ENCODE data around the gene INHBC.
"Not testable (repeated sequence)": the region's sequence is repeated elsewhere in the genome, so short reads cannot be mapped to it uniquely, and the experiment has no call there.

Gene INHBC

DNA sequence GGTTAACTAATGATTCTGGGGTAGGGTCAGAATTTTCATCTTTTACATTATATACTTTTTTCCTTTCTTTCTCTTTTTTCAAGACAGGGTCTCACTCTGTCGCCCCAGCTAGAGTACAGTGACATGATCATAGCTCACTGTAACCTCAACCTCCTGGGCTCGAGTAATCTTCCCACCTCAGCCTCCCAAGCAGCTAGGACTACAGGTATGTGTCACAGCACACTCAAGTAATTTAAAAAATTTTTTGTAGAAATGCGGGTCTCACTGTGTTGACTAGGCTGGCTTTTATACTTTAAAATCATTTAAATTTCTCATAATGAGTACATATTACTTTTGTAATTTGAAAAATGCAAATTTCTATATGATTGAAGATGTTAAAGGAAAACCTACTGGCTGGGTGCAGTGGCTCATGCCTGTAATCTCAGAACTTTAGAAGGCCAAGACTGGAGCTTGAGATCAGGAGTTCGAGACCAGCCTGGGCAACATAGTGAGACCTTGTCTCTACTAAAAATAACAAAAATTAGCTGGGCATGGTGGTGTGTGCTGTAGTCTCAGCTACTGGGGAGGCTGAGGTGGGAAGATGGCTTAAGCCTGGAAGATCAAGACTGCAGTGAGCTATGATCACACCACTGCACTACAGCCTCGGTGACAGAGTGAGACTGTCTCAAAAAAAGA is 29.5 kb upstream of the INHBC start:
- TF ChIP-seq, protein P1, sequence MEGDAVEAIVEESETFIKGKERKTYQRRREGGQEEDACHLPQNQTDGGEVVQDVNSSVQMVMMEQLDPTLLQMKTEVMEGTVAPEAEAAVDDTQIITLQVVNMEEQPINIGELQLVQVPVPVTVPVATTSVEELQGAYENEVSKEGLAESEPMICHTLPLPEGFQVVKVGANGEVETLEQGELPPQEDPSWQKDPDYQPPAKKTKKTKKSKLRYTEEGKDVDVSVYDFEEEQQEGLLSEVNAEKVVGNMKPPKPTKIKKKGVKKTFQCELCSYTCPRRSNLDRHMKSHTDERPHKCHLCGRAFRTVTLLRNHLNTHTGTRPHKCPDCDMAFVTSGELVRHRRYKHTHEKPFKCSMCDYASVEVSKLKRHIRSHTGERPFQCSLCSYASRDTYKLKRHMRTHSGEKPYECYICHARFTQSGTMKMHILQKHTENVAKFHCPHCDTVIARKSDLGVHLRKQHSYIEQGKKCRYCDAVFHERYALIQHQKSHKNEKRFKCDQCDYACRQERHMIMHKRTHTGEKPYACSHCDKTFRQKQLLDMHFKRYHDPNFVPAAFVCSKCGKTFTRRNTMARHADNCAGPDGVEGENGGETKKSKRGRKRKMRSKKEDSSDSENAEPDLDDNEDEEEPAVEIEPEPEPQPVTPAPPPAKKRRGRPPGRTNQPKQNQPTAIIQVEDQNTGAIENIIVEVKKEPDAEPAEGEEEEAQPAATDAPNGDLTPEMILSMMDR (IDR thresholded peaks at IDR 0.05) = no peak
- Histone ChIP-seq H3K9me3 (ENCODE audit: control insufficient read depth, low read length) (no peaks in the 10 kb centered on the region), H3K9ac (no peak overlapping the region), H3K4me1 (no peaks in the 10 kb centered on the region), H2AFZ (no peak overlapping the region), H3K4me2 (ENCODE audit: low read length) (no peak overlapping the region), H3K36me3 (ENCODE audit: control insufficient read depth, insufficient read depth, low read length) (no peaks in the 10 kb centered on the region), H3K27me3 (ENCODE audit: control insufficient read depth, insufficient read depth, low read length) (no peaks in the 10 kb centered on the region), H3K4me3 (ENCODE audit: low read depth, low read length) (no peak overlapping the region), H3K79me2 (peaks cover 22% of the 10 kb centered on the region), H3K27ac (no peak overlapping the region)

- Histone ChIP-seq H3K4me2 (ENCODE audit: low read length) (no peak overlapping the region), H3K36me3 (ENCODE audit: control insufficient read depth, insufficient read depth, low read length) (no peaks in the 10 kb centered on the region), H3K27me3 (ENCODE audit: control insufficient read depth, insufficient read depth, low read length) (no peaks in the 10 kb centered on the region), H3K4me1 (no peaks in the 10 kb centered on the region), H3K4me3 (ENCODE audit: low read depth, low read length) (no peak overlapping the region), H2AFZ (no peak overlapping the region), H3K79me2 (peaks cover 14% of the 10 kb centered on the region), H3K27ac (no peak overlapping the region), H3K9me3 (ENCODE audit: control insufficient read depth, low read length) (no peaks in the 10 kb centered on the region), H3K9ac (no peak overlapping the region)
- TF ChIP-seq, protein P1 (IDR thresholded peaks at IDR 0.05) = no peak
These were observed 24.1 kb upstream of the INHBC start for GRCh38 chr12:57410534-57410933.

- H3K4me1 ChIP-seq; H3K27me3 ChIP-seq (ENCODE audit: control insufficient read depth, insufficient read depth, low read length); H3K4me3 ChIP-seq (ENCODE audit: low read depth, low read length); H3K27ac ChIP-seq; H2AFZ ChIP-seq; H3K79me2 ChIP-seq; H3K9ac ChIP-seq; H3K4me2 ChIP-seq (ENCODE audit: low read length); H3K9me3 ChIP-seq (ENCODE audit: control insufficient read depth, low read length); H3K36me3 ChIP-seq (ENCODE audit: control insufficient read depth, insufficient read depth, low read length): not testable (repeated sequence)
These were observed 20.4 kb upstream of the INHBC start for GRCh38 chr12:57414160-57414559.

DNA sequence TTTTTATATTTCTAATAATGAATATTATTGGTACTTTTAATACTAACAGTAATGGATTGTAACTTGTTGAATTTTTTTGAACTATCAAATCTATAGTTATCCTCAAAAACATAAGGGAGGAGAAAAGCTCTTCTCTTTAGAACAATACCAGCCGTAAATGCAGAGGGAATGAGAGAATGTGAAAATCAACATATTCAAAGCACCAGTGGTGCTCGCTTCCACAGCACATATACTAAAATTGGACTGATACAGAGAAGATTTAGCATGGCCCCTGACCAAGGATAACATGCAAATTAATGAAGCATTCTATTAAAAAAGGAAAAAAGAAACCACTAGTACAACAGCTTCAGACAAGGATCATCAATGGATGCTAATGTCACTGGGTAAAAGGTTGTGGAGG is 19.5 kb upstream of the INHBC start:
- Histone ChIP-seq H2AFZ (no peak overlapping the region), H3K79me2 (peaks cover 10% of the 10 kb centered on the region), H3K4me1 (no peaks in the 10 kb centered on the region), H3K27me3 (ENCODE audit: control insufficient read depth, insufficient read depth, low read length) (no peaks in the 10 kb centered on the region), H3K4me3 (ENCODE audit: low read depth, low read length) (no peak overlapping the region), H3K36me3 (ENCODE audit: control insufficient read depth, insufficient read depth, low read length) (no peaks in the 10 kb centered on the region), H3K27ac (no peak overlapping the region), H3K9me3 (ENCODE audit: control insufficient read depth, low read length) (no peaks in the 10 kb centered on the region), H3K9ac (no peak overlapping the region), H3K4me2 (ENCODE audit: low read length) (no peak overlapping the region)
- TF ChIP-seq, protein P1 (IDR thresholded peaks at IDR 0.05) = no peak

GRCh38 chr12:57416039-57416996 is 18.3 kb upstream of the INHBC start:
- Histone ChIP-seq H3K27me3 (ENCODE audit: control insufficient read depth, insufficient read depth, low read length) (no peaks in the 10 kb centered on the region), H3K79me2 (peaks cover 14% of the 10 kb centered on the region), H3K4me1 (no peaks in the 10 kb centered on the region), H3K9ac (no peak overlapping the region), H3K4me2 (ENCODE audit: low read length) (no peak overlapping the region), H3K9me3 (ENCODE audit: control insufficient read depth, low read length) (no peaks in the 10 kb centered on the region), H2AFZ (no peak overlapping the region), H3K27ac (no peak overlapping the region), H3K4me3 (ENCODE audit: low read depth, low read length) (no peak overlapping the region), H3K36me3 (ENCODE audit: control insufficient read depth, insufficient read depth, low read length) (no peaks in the 10 kb centered on the region)
- TF ChIP-seq, protein P1 (IDR thresholded peaks at IDR 0.05) = no peak
